Activated B cell treated with CpG ODN at 0.5 μM for 24 hours (primary cell): ENCODE results near the gene SLC9C1. TPM values are rescaled to one million over a fixed set of nuclear protein-coding genes. Genes with fewer than 3 reads are reported as not detected.

ENCODE experiments used
- ATAC-seq: fragments of 200-7000 bp; cut with Tn5 transposase; one replicate; pipeline ENCODE4 v1.10.0; 2021; ENCODE audit warnings: low read depth, mild to moderate bottlenecking, moderate library complexity
- CTCF ChIA-PET: fragments of 350-600 bp; sonication (Branson Sonifier 250); formaldehyde crosslinking; loops from one replicate; lab custom pipeline; 2021; ENCODE audit warnings: antibody characterized with exemption; lab: Charles Lee
- POLR2A ChIA-PET: fragments of 350-600 bp; sonication (Branson Sonifier 250); formaldehyde crosslinking; loops from one replicate; lab custom pipeline; 2021; ENCODE audit warnings: antibody characterized with exemption; lab: Charles Lee
- DNase-seq: peaks from one replicate; pipeline ENCODE4 v3.0.0; 2022
- H3K27ac Mint-ChIP-seq: one replicate; pipeline ENCODE4 v1.8.0; 2020; ENCODE audit warnings: mixed read lengths
- H3K27me3 Mint-ChIP-seq: one replicate; pipeline ENCODE4 v1.8.0; 2021; ENCODE audit warnings: mixed read lengths
- H3K36me3 Mint-ChIP-seq: one replicate; pipeline ENCODE4 v1.8.0; 2021; ENCODE audit warnings: low read depth, mixed read lengths
- H3K4me1 Mint-ChIP-seq: one replicate; pipeline ENCODE4 v1.8.0; 2021; ENCODE audit warnings: mixed read lengths
- H3K4me3 Mint-ChIP-seq: one replicate; pipeline ENCODE4 v1.8.0; 2020; ENCODE audit warnings: mild to moderate bottlenecking, mixed read lengths
- H3K9me3 Mint-ChIP-seq: one replicate; pipeline ENCODE4 v1.8.0; 2020; ENCODE audit warnings: mixed read lengths
- intact Hi-C: fragments of 100-400 bp; cut with micrococcal nuclease; formaldehyde crosslinking; loops from one replicate; pipeline ENCODE4 v1.15.1; 2024
- total RNA-seq: library from RNA; stranded (reverse); gene quantifications from 2 replicates; pipeline ENCODE4 v1.2.3, GENCODE V29; 2022
- TF ChIP-seq, protein P1 (sequence below): fragments of 200-600 bp; IDR thresholded peaks from one replicate; pipeline ENCODE4 v1.8.0; 2022; ENCODE audit warnings: antibody characterized with exemption, mild to moderate bottlenecking

Gene SLC9C1
- total RNA-seq, 1 donor from 2014 or later: 0.58 TPM

GRCh38 chr3:112136959-112137693 is 156.9 kb downstream of the SLC9C1 start:
- peaks cover 63% of the 10 kb centered on the region for H3K4me1 Mint-ChIP-seq
- peaks cover 2% of the 10 kb centered on the region for H3K36me3 Mint-ChIP-seq
- CTCF ChIA-PET: interaction anchor here (0.6 to 6.0 kb wide), 21 partner anchors 9 to 423 kb away, joined by 3 to 64 read pairs (median 4); partner anchors contain the start of gene SLC9C1
- DNase-seq: no peak
- peak overlapping the region; percentile 80 for H3K27ac Mint-ChIP-seq
- H3K9me3 Mint-ChIP-seq: no peaks in the 10 kb centered on the region
- TF ChIP-seq, protein P1, sequence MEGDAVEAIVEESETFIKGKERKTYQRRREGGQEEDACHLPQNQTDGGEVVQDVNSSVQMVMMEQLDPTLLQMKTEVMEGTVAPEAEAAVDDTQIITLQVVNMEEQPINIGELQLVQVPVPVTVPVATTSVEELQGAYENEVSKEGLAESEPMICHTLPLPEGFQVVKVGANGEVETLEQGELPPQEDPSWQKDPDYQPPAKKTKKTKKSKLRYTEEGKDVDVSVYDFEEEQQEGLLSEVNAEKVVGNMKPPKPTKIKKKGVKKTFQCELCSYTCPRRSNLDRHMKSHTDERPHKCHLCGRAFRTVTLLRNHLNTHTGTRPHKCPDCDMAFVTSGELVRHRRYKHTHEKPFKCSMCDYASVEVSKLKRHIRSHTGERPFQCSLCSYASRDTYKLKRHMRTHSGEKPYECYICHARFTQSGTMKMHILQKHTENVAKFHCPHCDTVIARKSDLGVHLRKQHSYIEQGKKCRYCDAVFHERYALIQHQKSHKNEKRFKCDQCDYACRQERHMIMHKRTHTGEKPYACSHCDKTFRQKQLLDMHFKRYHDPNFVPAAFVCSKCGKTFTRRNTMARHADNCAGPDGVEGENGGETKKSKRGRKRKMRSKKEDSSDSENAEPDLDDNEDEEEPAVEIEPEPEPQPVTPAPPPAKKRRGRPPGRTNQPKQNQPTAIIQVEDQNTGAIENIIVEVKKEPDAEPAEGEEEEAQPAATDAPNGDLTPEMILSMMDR: no peak
- ATAC-seq: no peak
- no peaks in the 10 kb centered on the region for H3K27me3 Mint-ChIP-seq
- intact Hi-C loops: loop anchor here (1.0 to 5.0 kb wide), 9 partner anchors 25 to 840 kb away; partner anchors contain the start of gene CD200R1
- H3K4me3 Mint-ChIP-seq: peak overlapping the region; percentile 42
- POLR2A ChIA-PET: interaction anchor here (0.8 to 2.5 kb wide), 7 partner anchors 8 to 220 kb away, joined by 3 to 25 read pairs (median 4); partner anchors contain the start of genes CD200 and SLC9C1

DNA sequence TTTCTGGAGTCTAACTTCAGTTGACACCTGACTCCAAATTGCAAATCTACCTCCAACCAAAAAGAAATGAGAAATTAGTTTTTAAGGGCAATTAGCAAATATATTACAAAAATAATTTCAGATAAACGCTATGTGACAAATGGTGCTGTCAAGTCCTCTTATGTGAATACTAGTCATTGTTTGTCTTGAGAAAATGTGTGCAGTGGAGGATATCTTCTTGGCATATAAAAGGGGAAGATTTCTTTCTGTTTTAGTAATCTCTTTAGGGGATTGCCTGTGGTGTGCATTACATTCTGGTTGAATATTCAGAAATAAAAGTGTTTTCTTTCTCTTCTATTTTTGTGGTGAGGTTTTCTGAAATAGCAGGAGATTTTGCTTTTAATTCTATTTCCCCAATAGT is 158.0 kb downstream of the SLC9C1 start:
- H3K27ac Mint-ChIP-seq: peak overlapping the region; percentile 72
- peaks cover 2% of the 10 kb centered on the region for H3K36me3 Mint-ChIP-seq
- H3K4me3 Mint-ChIP-seq: peak overlapping the region; percentile 29
- no peaks in the 10 kb centered on the region for H3K9me3 Mint-ChIP-seq
- TF ChIP-seq, protein P1: no peak
- no peak for DNase-seq
- CTCF ChIA-PET: interaction anchor here (0.7 to 6.0 kb wide), 10 partner anchors 8 to 403 kb away, joined by 3 to 64 read pairs (median 5); partner anchors contain the start of gene SLC9C1
- H3K27me3 Mint-ChIP-seq: no peaks in the 10 kb centered on the region
- intact Hi-C loops: loop anchor here (5.0 kb wide), 2 partner anchors 541 to 841 kb away; partner anchors contain the start of gene CD200R1
- ATAC-seq: no peak
- peaks cover 69% of the 10 kb centered on the region for H3K4me1 Mint-ChIP-seq
- POLR2A ChIA-PET: interaction anchor here (1.5 to 2.5 kb wide), 5 partner anchors 13 to 197 kb away, joined by 3 to 25 read pairs (median 6); partner anchors contain the start of gene CD200

- Mint-ChIP-seq H3K4me1 (peaks cover 83% of the 10 kb centered on the region), H3K27me3 (no peaks in the 10 kb centered on the region), H3K27ac (peak overlapping the region; percentile 96), H3K36me3 (peaks cover 2% of the 10 kb centered on the region), H3K9me3 (no peaks in the 10 kb centered on the region), H3K4me3 (peak overlapping the region; percentile 32)
- DNase-seq (no peak), ATAC-seq (no peak)
- CTCF ChIA-PET: interaction anchor here (1.7 kb wide), 1 partner anchor 23 kb away, joined by 9 read pairs; no protein-coding TSS in a partner anchor
- TF ChIP-seq, protein P1: no peak
- POLR2A ChIA-PET: interaction anchor here (1.6 to 2.6 kb wide), 4 partner anchors 11 to 199 kb away, joined by 7 to 22 read pairs (median 11); no protein-coding TSS in a partner anchor
- intact Hi-C loops: loop anchor here (5.0 kb wide), 2 partner anchors 543 to 843 kb away; partner anchors contain the start of gene CD200R1
These were observed 159.5 kb downstream of the SLC9C1 start for GRCh38 chr3:112134335-112135124.

GRCh38 chr3:112133626-112134334 is 160.2 kb downstream of the SLC9C1 start:
- Mint-ChIP-seq H3K36me3 (peaks cover 4% of the 10 kb centered on the region), H3K4me3 (peak overlapping the region; percentile 91), H3K9me3 (no peaks in the 10 kb centered on the region), H3K27ac (peak overlapping the region; percentile 96), H3K27me3 (no peaks in the 10 kb centered on the region), H3K4me1 (peaks cover 90% of the 10 kb centered on the region)
- ChIA-PET CTCF (interaction anchor here (0.8 to 1.7 kb wide), 3 partner anchors 19 to 230 kb away, joined by 3 to 9 read pairs (median 5); no protein-coding TSS in a partner anchor), POLR2A (interaction anchor here (0.7 to 2.6 kb wide), 8 partner anchors 16 to 365 kb away, joined by 3 to 22 read pairs (median 5); no protein-coding TSS in a partner anchor)
- no peak for ATAC-seq
- intact Hi-C loops: loop anchor here (1.0 kb wide), 1 partner anchor 21 kb away; no protein-coding TSS in a partner anchor
- TF ChIP-seq, protein P1: no peak
- no peak for DNase-seq
